CD4-positive, alpha-beta T cell treated with Interleukin-21 for 1 hour (primary cell): Measurements from ENCODE around the gene PRR7.

Source experiments
- DNase-seq: peaks from one replicate; pipeline ENCODE4 v3.0.0-alpha.2; 2020

The PRR7 gene

DNA sequence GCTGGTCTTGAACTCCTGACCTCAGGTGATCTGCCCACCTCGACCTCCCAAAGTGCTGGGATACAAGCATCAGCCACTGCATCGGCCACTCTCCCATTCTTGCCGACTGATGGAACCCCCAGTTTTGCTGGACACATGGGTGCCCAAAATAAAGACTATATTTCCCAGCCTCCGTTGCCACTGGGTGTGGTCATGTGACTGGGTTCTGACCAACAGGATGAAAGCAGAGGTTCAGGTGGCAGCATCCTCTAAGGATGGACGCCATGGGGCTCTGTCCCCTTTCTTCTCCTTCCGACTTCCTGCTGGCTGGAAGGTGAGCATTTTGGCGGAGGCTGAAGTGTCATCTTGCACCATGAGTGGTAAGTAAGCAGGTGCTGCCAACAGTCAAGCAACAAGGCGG is 40.5 kb downstream of the PRR7 start:
- no peak for DNase-seq

DNA sequence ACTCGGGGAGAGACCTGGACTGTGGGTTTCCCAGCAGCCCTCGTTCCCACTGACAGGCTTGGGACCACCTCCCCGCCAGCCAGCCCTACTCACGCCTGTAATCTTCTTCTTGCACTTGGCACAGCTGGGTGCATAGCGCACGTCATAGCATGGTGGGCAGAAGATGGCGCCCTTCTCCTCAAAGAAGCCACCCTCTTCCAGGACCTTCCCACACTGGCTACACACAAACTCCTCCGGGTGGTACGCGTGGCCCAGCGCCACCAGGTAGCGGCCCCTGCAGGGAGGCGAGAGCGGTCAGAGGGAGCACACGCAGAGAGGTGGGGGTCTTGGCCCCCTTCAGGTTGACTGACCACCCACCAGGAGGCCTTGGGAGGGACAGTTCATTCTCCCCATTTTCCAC is 41.4 kb downstream of the PRR7 start:
- DNase-seq, result no peak

DNA sequence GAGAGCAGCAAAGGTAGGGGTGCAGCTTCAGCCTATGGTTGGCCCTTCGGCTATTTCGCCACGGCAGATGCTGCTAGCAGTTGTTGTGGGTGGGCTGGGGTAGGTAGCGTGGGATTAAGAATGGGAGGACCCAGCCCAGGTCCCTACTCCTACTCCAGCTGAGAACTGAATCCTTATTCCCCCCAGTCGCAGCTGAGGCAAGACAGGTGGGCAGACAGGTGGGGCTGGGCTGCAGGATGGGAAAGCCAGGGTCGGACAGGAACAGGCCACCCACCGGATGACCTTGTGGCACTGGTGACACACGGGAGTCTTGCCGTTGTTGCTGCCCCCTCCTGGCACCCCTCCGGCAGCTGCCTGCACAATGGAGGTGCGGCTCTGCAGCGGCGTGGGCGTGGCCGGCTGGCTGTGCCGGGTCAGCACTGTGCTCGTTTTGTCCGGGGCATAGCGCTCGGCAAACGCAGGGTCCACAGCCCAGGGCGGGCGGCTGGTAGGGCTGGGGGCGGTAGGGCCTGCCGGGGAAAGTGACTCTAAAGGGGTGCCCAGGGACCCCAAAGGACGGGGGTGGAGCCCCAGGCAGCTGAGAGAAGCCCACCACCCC is 42.6 kb downstream of the PRR7 start:
- no peak for DNase-seq

DNA sequence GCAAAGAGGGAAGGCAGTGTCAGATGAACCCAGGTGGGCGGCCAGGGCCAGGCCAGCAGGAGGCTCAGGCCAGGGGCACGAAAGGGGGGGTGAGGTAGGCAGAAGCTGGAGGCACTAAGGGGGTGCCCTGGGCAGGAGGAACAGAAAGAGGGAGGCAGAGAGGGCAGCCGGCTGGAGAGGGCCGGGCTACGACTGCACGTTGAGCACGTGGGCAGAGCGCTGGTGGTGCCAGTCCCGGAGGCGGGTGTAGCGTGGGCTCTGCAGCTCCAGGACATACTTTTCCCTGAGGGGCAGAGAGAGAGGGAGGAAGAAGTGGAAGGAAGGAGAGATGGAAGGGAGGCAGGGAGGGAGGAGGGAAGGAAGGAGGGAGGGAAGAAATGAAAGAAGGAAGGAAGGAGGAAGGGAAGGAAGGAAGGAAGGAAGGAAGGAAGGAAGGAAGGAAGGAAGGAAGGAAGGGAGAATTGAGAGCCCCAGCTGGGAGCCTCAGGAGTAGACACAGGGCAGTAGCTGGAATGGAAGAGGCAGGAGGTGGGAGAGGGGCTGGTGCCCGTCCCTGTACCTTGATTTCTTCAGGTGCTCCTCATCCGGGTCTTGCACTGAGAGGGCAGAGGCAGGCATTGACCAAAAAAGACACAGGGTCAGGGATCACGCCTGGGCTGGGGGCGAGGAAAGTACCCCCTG is 43.8 kb downstream of the PRR7 start:
- no peak for DNase-seq

DNA sequence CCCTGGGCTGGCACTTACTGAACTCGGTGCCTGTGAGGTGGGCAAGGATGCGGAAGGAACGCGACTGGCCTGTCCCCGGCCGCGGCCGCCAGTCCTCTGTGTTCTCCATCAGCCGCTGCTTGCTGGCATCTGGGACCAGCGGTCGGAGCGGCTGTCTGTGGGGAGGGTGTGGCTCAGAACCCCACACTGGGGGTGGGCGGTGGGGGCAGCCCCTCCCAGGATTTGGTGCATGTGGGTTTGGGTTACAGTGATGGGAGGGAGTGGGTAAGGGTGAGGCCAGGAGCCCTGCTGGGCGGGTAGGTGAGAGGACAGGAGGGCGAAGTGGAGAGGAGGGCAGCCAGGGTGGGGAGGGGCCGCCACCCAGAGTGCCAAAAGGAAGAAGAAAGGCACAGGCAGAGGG is 44.4 kb downstream of the PRR7 start:
- no peak for DNase-seq

DNA sequence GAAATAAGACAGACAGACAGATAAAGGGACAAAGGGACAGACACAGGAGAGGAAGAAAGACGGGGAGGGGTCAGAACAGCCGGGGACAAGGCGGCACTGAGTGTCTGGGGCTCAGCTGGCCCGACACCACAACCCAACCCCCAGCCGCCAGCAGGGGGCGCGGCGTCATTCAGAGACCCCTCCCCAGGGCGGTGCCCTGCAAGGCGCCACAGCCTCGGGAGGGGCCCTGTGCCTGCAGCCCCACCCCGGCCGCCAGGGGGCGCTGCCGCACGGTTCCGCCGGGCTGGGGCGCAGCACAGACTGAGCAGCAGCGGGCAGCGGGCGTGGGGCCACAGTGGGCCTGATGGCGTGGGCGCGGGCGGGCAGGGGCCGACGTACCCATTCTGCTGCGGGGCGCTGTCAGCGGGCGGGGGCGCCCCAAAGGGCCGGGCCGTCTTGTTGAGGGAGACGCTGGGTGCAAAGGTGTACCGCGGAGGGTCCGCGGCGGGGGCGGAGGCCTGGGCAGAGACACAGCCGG is 44.9 kb downstream of the PRR7 start:
- no peak for DNase-seq

DNA sequence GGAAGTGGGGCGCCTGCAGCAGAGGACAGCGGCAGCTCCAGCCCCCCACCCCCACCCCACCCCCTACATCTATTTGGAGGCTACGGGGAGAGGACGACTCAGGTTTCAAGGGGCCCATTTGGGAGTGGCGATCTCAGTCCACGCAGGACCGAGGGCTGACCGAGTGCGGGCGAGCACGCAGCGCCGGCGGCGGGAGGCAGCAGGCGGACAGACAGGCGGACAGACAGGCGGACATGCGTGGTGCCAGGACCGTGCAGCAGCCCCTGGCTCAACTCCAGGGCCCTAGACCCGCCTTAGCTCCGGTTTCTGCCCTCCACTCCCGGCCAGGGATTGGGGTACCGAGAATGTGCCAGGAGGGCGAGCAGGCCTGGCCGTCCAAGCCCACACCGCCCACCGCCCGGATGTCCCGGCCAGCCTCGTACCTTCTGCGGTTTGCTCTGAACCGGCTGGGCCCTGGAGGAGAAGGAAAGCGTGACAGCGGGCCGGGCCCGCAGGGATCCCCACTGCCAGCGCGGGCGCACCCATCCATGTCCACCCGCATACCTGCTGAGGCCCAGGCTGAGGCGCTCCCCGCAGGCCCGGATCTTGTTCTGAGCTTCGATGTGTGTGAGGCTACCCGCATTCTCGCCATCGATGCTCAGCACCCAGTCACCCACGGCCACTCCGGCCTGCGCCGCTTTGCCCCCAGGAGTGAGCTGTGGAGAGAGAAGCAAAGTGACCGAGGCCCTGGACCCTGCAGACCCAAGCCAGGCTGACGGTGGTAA is 45.6 kb downstream of the PRR7 start:
- DNase-seq, result no peak

DNA sequence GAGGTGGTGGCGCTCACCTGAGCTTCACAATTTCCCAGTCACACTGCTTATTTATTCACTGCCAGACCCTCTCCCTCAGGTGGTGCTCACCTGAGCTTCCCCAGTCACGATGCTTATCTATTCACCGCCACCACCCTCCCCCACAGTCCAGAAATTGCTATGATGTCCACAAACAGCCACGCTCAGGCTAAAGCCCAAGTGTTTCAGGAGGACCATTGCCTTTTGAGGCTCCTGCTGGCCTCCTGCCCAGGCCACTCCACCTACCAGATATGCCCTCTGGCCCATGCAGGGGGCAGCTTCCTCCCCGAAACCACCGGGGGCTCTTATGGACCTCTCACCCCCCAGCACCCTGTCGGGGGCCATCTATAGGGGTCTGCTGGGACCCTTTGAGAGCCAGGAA is 46.2 kb downstream of the PRR7 start:
- DNase-seq, result no peak

DNA sequence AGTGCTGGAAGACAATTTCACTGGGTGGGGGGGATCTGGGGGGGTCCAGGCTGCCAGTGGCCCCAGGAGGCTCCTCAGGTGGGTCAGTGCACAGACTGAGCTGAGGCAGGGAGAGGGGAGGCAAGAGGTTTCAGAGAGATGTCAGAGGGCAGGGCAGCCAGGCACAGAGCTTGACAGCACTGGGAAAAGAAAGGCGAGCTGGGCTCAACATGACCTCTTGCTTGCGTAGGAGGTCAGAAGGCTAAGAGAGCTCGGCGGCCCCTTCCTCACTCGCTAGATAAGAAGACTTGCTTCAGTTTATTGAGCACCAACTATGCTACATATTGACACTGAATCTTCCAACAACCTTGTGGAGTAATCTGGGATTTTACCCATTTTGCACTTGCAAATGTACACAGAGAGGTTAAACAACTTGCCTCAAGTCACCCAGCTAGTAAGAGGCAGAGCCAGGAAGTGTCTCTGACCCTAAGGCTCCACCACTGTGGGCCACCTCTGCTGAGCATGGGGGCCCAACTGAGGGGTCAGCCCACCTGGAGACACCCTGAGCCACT is 47.3 kb downstream of the PRR7 start:
- no peak for DNase-seq

DNA sequence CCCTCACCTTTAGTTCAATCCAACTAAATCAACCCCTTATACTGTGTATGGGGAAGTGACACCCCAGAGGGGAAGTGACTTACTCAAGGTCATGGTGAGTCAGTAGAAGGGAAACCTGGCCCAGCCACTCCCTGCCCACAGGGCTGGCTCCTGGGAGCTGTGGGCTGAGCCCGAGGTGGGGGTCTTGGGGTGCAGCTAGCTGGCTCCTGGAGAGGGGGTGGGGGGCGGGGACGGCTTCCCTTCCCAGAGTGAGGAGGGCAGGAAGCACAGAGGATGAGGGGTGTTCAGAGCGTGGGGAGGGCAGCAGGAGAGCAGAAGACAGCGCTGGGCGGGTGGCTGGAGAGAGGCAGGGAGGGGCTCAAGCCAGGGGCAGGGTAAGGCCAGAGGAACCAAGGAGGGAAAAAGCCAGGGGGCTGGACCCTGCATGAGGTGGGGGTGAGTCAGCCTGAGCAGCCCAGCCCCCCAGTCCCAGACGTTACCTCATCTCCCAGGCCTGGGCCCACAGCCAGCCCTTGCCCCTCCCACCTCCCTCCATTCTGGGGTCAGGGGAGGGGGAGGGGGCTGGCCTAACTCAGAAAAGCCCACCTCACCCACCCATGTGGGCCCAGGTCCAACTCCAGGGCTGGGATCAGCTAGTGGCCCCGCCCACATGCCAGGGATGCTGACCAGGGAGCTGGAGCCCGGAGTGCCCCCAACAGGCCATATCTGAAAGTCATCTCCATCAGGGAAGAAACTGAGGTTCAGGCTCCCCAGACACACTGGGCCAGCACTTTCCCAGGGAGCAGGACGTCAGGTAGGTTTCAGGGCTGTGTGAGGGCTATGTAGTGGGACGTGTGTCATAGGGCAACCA is 48.0 kb downstream of the PRR7 start:
- peak; percentile 21 for DNase-seq

DNA sequence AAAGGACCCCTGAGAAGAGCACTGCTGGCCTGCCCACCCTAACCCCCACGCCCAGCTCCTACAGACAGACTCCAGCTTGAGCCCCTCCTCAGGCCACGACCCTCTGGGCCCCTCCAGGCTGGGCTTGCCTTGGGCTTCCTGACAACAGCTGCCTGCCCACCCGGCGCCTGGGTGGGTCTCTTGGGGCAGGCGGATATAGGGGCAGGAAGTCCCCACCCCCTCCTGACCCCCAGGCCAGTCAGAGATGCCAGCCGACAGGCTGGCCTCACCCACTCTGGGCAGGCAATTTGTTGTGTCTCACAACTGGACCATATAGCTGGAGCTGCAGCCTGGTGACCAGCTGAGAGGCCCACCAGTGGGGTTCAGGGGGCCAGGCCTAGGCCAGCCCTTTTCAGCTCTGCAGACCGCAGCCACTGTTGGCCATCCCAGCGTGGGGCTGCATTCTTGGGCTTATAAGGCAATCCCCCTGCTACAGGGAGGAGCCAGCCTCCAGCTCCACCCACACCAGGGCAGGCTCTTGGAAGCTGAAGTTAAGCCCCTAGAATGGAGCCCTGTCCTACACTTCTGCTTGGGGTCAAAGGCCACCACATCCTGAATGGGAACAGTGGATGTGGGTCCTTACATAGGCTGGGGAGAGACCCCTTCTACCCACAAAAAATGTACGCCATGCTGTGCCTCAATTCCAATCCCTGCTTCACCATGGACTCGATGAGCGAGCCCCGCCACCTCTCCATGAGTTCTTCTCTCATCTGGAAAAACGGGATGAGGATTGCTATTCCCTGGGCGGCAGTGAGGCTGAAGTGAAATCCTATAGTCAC is 48.8 kb downstream of the PRR7 start:
- no peak for DNase-seq

DNA sequence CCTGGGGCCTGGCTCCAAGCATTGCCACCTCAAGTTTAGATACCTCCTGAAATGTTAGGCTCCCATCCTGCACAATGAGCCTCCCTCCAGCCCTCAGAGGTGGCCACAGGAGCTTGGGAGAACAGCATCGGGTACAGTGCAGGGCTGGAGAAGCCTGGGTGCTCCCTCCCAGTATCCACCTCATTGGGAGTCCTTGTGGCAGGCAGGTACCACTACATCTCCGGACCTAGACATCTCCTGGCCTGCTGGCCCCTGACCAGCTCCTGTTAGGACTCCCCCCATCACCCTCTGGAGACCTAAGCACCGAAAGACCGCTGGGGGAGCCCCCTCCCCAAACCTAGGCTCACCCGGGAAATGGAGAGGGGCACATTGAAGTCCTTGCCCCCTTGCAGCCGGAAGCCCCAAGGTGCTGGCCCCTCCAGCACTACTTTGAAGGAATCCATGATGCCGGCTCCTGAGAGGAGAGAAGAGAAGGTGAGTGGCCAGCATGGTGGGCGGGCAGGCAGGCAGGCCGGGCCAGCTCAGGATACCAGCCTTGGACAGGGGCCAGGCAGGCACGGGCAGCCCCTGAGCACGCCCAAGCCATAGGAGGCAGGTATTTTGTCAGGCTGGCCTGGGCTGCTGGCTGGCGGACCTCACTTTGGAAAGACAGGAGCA is 49.6 kb downstream of the PRR7 start:
- DNase-seq, result no peak

DNA sequence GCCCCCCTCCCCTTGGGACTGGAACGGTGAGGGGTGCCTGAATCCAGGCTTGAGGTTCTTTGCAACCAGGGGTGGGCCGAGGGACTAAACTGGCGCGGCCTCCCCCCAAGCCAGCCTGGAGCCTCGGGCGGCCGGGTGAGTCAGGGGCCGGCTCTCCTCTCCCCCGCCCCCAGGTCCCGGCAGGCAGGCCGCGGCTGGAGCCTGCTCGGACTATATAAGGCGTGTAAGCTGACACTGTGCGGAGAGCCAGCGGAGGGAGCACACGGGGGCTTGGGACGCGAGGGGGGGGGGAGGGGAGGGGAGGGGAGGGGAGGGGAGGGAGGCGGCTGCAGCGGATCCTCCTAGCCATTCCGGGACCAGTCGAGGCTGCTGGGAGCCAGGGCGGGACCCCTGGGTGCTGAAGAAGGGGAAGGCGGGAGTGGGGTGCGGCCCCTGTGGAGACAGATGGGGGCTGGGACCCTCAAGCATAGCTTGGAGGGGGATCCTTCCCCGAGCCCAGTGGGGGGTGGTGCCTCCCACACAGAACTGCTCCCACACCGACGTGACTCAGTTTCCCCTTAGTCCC is 50.2 kb downstream of the PRR7 start:
- no peak for DNase-seq

DNA sequence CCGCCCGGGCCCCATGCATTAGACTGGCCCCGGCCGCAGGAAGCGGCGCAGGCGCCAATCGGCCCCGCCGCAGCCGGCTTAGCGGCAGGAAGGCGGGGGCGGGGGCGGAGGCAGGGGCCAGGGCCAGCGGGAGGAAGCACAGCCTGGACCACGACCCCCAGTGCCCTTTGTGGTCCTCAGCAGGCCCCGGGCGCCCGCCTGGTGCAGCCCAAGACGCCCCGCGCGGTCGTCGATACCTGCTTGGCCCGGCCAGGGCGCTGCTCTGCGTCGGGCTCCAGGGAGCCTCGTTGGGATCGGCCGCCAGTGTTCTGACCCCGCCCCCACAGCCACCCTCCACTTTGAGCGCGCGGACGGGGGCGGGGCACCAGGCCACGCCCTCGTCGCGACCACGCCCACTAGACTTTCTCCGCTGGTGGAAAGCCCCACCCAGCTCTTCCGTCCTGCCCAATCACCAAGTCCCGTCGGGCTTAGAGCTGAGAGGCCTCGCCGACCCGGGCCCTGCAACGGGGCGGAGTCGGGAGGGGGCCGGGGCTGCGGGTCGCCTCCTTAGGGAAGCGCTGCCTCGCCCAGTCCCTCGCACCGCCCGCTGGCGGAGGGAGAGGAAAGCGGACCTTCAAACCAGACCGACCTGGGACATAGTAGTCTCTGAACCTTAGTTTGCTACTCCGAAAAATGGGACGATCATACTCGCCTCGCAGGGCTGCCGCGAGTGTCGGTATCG is 50.8 kb downstream of the PRR7 start, which contains the start of gene PDLIM7:
Gene PDLIM7, minus strand, starts transcription at position 313 of the 721 bp plus-strand sequence. CDS start 1,092 bp downstream, outside the sequence.
- peak; percentile 94 for DNase-seq

DNA sequence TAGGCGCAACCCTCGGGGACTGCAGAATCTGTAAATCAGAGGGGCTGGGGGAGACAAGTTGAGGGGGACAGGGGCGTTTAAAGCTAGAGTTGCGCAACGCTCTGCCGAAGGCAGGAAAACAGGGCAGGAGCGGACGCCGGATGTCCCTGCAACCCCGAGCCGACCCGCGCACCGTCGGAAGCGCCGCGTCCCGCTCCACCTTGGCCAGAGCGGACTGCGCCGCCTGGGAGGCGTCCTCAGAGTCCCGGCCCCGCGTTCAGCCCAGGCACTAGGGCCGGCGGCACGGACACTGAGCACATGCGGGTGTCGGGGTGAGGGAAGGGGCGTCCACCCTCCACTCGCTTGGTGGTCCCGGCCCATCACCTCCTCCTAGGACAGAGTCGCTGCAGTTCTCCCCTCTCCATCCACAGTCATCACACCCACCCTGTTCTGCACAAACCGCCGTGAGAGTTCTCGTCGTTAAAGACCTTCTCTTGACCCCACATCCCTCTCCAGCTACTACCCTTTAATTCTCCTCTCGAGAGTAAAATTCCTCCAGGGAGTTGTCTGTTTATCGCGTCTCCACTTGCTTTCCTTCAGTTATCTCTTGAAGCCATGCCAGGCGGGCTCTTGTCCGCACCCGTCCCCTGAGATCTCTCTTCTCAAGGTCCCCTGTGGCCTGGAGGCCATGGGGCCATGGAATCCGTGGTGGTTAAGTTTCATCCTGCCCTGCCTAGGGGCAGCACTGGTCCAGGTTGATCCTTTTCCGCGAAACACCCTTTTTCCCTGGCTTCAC is 51.6 kb downstream of the PRR7 start:
- DNase-seq, result no peak

DNA sequence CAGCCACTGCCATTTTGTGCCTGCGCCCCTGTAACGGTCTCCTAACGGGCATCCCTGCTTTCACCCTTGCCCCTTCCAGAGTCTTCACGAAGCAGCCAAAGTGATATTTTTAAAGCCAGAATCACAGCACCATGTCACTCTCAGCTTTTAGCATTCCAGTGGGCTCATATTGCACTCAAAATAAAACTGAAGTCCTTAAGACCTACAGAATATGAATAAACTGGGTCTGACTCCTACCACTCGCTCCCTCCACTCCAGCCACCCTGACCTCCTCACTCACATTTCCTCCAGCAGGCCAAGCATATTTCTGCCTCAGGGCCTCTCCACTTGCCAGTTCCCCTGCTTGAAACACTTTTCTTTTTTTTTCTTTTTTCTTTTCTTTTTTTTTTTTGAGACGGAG is 53.2 kb downstream of the PRR7 start:
- DNase-seq, result no peak

DNA sequence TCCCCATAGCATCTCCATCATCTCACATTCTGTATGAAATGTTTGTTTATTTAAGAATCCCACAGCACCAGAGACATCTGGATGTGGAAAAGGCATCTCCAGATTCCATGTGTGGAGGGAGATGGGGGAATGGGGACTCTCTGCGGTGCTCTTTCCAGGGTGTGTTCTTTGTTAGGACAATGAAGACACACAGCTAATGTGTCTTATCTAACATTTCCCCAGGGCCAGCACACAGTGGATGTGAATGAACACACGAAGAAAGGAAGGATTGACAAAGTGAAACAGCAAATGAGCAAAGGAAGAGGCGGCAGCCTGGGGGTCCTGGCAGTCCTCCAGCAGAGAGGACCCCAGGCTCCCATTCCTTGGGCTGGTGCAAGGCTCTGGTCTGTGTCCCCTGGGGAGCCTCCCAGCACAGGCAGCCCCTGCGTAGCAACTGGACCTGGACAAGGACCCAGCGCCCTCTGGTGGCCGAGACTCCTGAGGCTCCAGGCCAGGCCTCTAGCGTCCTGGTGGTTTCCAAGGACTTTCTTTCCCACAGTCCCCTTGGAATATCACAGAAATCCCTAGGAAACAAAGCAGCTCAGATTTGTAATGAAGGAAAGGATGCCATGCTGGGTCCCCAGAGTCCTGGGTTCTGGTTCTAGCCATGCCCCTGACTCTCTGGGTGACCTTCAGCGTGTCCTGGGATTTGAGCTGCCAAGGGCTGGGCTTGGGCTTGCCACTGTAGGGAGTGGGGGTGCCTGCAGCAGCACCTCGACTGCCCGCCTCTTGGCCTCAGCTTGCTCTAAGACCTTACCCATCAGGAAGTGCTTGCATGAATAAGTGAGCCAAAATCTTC is 54.3 kb downstream of the PRR7 start:
- DNase-seq, result peak; percentile 81
